Ishikawa (cell line): ENCODE results near the gene MEX3C.

ENCODE experiments used
- EP300 ChIP-seq: IDR thresholded peaks from 2 replicates; pipeline ENCODE4 v1.6.1; 2012; ENCODE audit warnings: borderline replicate concordance
- TAF1 ChIP-seq: IDR thresholded peaks from 2 replicates; pipeline ENCODE4 v1.6.1; 2012; ENCODE audit warnings: low read depth, mild to moderate bottlenecking

- TF ChIP-seq TAF1 = no peak
- TF ChIP-seq EP300 = no peak
Measured at GRCh38 chr18:51162617-51163016, 34.9 kb downstream of the MEX3C start.
